Suprapubic skin (tissue), 4 donors: ENCODE measurements around the gene GALNT12. TPM values are rescaled to one million over a fixed set of nuclear protein-coding genes. Genes with fewer than 3 reads are reported as not detected.

ENCODE experiments used
- DNase-seq, 2 donors: peaks; one replicate each; pipeline ENCODE4 v3.0.0-alpha.2; 2019; ENCODE audit warnings: low spot score in 2 of 2
- H3K27ac ChIP-seq: fragments of 200-600 bp; sonication (generic); one replicate; pipeline ENCODE4 v1.5.1; 2019
- H3K27me3 ChIP-seq: fragments of 200-600 bp; sonication (generic); one replicate; pipeline ENCODE4 v1.5.1; 2019
- H3K36me3 ChIP-seq: fragments of 200-600 bp; sonication (generic); one replicate; pipeline ENCODE4 v1.5.1; 2019
- H3K4me1 ChIP-seq: fragments of 200-600 bp; sonication (generic); one replicate; pipeline ENCODE4 v1.5.1; 2019
- H3K4me3 ChIP-seq: fragments of 200-600 bp; sonication (generic); one replicate; pipeline ENCODE4 v1.5.1; 2019; ENCODE audit warnings: mild to moderate bottlenecking
- H3K9me3 ChIP-seq: fragments of 200-600 bp; sonication (generic); one replicate; pipeline ENCODE4 v1.5.1; 2019
- EP300 ChIP-seq: sonication (generic); formaldehyde crosslinking; IDR thresholded peaks from one replicate; pipeline ENCODE4 v1.6.1; 2017; ENCODE audit warnings: antibody characterized with exemption
- POLR2A ChIP-seq, 2 donors: fragments of 450-650 bp; IDR thresholded peaks; one replicate each; pipeline ENCODE4 v1.6.1; 2017; ENCODE audit warnings: antibody characterized with exemption in 2 of 2, mild to moderate bottlenecking in 2 of 2, moderate library complexity in 2 of 2
- POLR2AphosphoS5 ChIP-seq, 3 donors: sonication (generic); formaldehyde crosslinking; IDR thresholded peaks; one replicate each; pipeline ENCODE4 v1.6.1; 2017; ENCODE audit warnings: antibody characterized with exemption in 3 of 3
- WGBS: methylation state at CpG from one replicate; pipeline ENCODE4 v1.1.5; 2018; 5-methylcytosine and 5-hydroxymethylcytosine counted together
- total RNA-seq, 4 donors: library from RNA; depleted of rRNA; stranded (reverse); fragments of >200 nt; gene quantifications; one replicate each; pipeline ENCODE4 v1.1.0, GENCODE V29; 2016
- TF ChIP-seq, protein P1 (sequence below), 2 donors: fragments of 200-600 bp in 1 of 2; fragments of 450-650 bp in 1 of 2; sonication (generic) in 1 of 2; IDR thresholded peaks; one replicate each; pipeline ENCODE4 v1.5.1; 2016 to 2019; ENCODE audit warnings: antibody characterized with exemption in 2 of 2, mild to moderate bottlenecking in 1 of 2, moderate library complexity in 1 of 2

The GALNT12 gene
- total RNA-seq, 4 donors from 2014 or later: 1.4 to 8.0 (median 5.5) TPM

DNA sequence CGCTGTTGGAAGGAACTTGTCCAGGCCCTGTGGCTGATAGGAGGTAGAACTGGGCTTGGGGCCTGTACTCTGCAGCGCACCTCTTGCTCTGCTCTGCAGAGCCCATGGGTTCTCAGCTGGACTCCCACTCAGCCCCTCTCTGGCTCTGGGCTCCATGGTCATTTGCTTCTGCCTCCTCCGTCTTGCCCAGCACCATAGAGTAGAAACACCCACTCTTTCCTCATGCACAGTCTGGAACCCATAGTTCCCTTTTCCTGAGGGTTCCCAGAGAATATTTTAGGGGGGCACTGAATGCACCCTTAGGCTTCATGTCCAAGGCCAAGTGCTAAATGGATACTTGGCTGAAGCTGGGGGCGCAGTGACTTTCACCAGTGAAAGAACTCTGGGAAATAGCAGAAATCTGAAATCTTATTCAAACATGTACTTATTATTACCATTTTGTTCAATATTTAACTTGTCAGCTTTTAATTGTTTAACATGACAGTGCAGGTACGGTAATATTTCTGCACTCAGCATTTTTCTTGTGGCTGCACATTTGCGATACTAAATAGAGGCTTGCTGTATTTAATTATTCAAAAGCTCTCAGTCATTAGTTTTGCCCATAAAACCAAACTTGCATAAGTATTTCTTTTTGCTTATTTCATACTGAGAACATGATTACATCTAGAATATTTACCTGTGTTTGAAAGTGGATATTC, 31.5 kb downstream of the GALNT12 start:
- Histone ChIP-seq H3K4me3 (no peak overlapping the region), H3K9me3 (no peaks in the 10 kb centered on the region), H3K27ac (no peak overlapping the region), H3K27me3 (no peaks in the 10 kb centered on the region), H3K4me1 (no peaks in the 10 kb centered on the region), H3K36me3 (no peaks in the 10 kb centered on the region)
- WGBS: 89% methylated on average over 6 of the region's 6 CpGs
- no peak for DNase-seq
- TF ChIP-seq EP300 (no peak), POLR2AphosphoS5 (IDR thresholded peaks at IDR 0.05) (no peak), POLR2A (IDR thresholded peaks at IDR 0.05) (no peak)
- TF ChIP-seq, protein P1, sequence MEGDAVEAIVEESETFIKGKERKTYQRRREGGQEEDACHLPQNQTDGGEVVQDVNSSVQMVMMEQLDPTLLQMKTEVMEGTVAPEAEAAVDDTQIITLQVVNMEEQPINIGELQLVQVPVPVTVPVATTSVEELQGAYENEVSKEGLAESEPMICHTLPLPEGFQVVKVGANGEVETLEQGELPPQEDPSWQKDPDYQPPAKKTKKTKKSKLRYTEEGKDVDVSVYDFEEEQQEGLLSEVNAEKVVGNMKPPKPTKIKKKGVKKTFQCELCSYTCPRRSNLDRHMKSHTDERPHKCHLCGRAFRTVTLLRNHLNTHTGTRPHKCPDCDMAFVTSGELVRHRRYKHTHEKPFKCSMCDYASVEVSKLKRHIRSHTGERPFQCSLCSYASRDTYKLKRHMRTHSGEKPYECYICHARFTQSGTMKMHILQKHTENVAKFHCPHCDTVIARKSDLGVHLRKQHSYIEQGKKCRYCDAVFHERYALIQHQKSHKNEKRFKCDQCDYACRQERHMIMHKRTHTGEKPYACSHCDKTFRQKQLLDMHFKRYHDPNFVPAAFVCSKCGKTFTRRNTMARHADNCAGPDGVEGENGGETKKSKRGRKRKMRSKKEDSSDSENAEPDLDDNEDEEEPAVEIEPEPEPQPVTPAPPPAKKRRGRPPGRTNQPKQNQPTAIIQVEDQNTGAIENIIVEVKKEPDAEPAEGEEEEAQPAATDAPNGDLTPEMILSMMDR (IDR thresholded peaks at IDR 0.05): no peak

DNA sequence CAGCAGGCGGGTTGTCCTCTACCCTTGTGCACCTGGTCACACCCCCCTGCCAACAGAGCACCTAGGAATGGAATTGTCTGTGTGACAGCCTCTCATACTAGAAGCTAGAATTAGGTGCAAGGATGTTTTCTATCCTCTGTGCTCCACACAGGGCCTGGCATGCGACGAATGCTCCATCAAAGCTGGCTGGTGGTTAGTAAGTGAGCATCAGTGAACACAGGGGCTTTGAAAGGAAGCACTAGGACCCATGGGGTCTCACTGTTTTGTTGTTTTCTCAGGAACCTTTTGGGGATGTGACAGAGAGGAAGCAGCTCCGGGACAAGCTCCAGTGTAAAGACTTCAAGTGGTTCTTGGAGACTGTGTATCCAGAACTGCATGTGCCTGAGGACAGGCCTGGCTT, 32.3 kb downstream of the GALNT12 start:
- H3K27me3 ChIP-seq: no peaks in the 10 kb centered on the region
- H3K27ac ChIP-seq: no peak overlapping the region
- 84% methylated on average over 4 of the region's 4 CpGs for WGBS
- H3K4me3 ChIP-seq: no peak overlapping the region
- TF ChIP-seq, protein P1 (IDR thresholded peaks at IDR 0.05): no peak
- TF ChIP-seq POLR2AphosphoS5 (IDR thresholded peaks at IDR 0.05) (no peak), POLR2A (IDR thresholded peaks at IDR 0.05) (no peak), EP300 (no peak)
- no peak for DNase-seq
- H3K4me1 ChIP-seq: no peaks in the 10 kb centered on the region
- no peaks in the 10 kb centered on the region for H3K9me3 ChIP-seq
- H3K36me3 ChIP-seq: no peaks in the 10 kb centered on the region

DNA sequence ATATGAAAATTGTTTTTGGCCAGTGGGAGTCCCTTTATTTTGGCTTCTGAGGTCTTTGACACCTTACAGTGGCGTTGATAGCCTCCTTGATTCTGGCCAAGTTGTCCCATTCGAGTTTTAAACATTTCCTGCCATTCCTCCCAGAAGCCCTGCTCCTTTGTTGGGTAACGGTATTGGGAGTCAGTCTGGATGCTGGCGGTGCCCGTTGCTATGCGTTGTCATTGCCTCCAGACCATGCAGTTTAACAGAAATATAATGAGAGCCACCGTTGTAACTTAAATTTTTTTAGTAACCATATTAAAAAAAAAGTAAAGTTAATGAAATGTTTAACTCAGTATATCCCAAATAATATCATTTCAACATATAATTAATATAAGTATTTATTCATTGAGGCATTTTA, 35.0 kb downstream of the GALNT12 start:
- DNase-seq: no peak
- H3K9me3 ChIP-seq: no peaks in the 10 kb centered on the region
- no peaks in the 10 kb centered on the region for H3K36me3 ChIP-seq
- no peak overlapping the region for H3K4me3 ChIP-seq
- no peaks in the 10 kb centered on the region for H3K4me1 ChIP-seq
- WGBS: 88% methylated on average over 7 of the region's 7 CpGs
- no peaks in the 10 kb centered on the region for H3K27me3 ChIP-seq
- no peak overlapping the region for H3K27ac ChIP-seq
- TF ChIP-seq, protein P1 (IDR thresholded peaks at IDR 0.05): no peak
- no peak for TF ChIP-seq EP300

DNA sequence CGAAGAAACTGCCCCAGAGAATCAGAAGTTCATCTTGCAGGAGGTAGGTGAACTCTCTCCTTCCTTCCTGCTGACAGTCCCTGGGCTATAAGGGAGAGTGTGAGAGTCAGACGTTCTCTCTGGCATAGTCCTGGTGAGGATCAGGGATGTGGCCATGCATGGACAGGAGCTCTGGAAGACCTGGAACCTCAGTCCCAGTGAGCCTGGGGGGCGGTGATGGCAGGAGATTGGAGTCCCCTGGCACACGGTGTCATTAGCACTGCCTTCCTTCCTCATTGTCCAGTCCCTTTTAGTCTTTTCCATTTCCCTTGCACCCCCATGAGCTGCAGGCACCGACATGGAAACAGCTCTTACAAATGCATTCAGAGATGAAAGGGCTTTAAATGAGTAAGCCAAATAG, 38.6 kb downstream of the GALNT12 start:
- TF ChIP-seq POLR2AphosphoS5 (IDR thresholded peaks at IDR 0.05) (no peak), POLR2A (IDR thresholded peaks at IDR 0.05) (no peak), EP300 (no peak)
- TF ChIP-seq, protein P1 (IDR thresholded peaks at IDR 0.05): no peak
- Histone ChIP-seq H3K27ac (no peak overlapping the region), H3K4me1 (no peaks in the 10 kb centered on the region), H3K36me3 (no peaks in the 10 kb centered on the region), H3K9me3 (no peaks in the 10 kb centered on the region), H3K27me3 (no peaks in the 10 kb centered on the region), H3K4me3 (no peak overlapping the region)
- WGBS: 88% methylated on average over 5 of the region's 5 CpGs
- DNase-seq: no peak

DNA sequence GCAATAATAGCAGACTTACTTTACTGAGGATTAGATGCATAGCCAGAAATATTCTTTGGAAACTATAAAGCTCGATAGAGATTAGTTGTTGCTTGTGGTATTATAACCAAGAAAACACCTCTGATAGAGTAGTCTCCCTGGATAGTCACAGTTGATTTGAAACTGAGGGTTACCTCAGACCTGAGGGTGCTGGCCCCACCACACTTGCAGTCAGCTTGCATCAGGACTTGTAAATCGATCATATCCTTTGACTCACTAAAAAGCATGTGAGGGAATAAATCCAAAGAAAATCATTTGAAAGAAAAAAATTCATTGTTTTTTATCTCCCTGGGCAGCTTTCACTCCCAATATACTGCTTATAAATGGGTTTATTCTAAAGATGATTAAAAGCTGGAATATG, 39.4 kb downstream of the GALNT12 start:
- TF ChIP-seq EP300: no peak
- TF ChIP-seq POLR2A (IDR thresholded peaks at IDR 0.05): no peak
- TF ChIP-seq, protein P1 (IDR thresholded peaks at IDR 0.05): no peak
- 87% methylated on average over 2 of the region's 2 CpGs for WGBS
- no peaks in the 10 kb centered on the region for H3K4me1 ChIP-seq
- DNase-seq: no peak
- no peaks in the 10 kb centered on the region for H3K9me3 ChIP-seq
- no peaks in the 10 kb centered on the region for H3K36me3 ChIP-seq
- no peak overlapping the region for H3K4me3 ChIP-seq
- H3K27me3 ChIP-seq: no peaks in the 10 kb centered on the region
- H3K27ac ChIP-seq: no peak overlapping the region
